ENCODE measurements around the gene ILF3.

Gene ILF3

DNA sequence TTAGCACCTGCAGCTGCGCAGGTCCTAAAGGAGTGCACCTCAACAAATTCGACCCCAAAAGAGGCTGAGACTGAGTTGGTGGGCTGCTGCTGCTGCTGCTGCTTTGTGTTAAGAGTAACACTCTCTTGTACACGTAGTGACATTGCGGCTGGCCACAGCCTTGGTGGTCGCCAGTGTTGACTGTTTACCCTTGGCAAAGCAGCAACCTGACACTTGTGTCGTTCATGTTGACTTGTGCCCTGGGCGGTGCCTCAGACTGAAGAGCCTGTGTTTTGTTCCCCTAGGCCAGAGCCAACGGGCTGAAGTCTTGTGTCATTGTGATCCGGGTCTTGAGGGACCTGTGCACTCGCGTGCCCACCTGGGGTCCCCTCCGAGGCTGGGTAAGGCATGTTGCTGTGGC is 24.7 kb downstream of the ILF3 start:
- DNase-seq, result no peak

- no peak for DNase-seq
Measured at GRCh38 chr19:10679743-10680142, 25.6 kb downstream of the ILF3 start.

GRCh38 chr19:10680545-10681135 is 26.5 kb downstream of the ILF3 start:
- no peak for DNase-seq

DNA sequence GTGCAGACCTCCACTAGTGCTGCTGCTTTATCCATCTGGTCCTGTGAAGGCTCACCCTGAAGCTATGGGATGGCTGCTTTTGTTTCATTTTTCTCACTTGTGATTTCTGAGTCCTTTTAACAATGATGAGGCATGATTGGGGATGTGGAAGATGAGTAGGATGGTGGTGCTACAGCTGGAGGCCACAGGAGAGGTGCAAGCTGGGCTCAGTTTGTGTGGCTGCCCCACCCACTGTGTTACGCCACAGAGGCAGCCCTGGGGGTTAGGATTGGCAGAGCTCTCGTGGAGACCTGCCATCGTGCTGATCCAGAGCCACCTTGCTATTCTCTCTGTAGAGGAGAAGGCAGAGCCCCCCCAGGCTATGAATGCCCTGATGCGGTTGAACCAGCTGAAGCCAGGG is 27.5 kb downstream of the ILF3 start:
- no peak for DNase-seq

DNA sequence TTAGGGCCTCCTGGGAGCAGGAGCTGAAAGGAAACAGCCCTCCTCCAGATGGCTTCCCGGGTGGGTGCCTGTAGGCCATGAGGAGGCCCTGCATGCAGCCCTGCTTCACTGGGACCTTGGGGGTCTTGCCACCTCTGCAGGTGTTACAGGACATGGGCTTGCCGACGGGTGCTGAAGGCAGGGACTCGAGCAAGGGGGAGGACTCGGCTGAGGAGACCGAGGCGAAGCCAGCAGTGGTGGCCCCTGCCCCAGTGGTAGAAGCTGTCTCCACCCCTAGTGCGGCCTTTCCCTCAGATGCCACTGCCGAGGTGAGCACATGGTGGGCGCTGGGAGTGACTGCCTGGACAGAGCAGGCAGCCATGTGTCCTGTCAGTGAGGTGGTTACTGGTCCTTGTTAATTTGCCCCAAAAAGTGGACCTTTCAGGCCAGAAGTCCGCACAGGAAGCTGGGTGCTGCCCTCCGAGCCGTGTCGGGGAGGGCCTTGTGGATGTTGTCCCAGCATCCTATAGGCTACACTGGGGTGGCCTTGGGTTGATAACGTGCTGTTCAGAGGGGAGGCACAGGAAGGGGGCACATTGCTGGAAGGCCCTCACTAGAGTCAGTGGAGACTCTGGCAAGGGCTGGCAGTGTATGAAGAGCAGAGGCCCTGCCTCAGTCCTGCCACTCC is 28.4 kb downstream of the ILF3 start:
- no peak for DNase-seq

GRCh38 chr19:10683064-10683426 is 28.9 kb downstream of the ILF3 start:
- no peak for DNase-seq

GRCh38 chr19:10683582-10683981 is 29.4 kb downstream of the ILF3 start:
- no peak for DNase-seq

DNA sequence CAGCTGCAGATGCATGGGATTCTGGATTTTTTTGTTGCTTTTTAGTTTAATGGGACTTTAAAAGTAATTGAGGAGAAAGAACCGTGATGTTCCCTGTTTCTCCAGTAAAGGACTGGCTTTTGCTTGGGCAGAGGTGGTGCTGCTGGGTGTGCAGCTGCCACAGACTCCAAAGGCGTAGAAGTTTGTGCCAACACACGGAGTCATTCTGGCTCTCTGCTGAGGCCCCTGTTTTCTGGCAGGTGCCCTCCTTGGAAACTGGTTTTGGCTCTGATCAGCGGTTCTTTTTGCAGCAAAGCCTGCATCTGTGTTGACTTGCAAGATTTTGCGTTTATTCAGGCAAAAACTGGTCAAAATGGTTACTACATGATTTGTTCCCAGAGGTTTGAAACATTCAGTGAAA is 31.1 kb downstream of the ILF3 start:
- DNase-seq, result no peak

GRCh38 chr19:10686193-10686592 is 32.0 kb downstream of the ILF3 start:
- no peak for DNase-seq

GRCh38 chr19:10686661-10687517 is 32.7 kb downstream of the ILF3 start:
- DNase-seq, result no peak

GRCh38 chr19:10687518-10688288 is 33.6 kb downstream of the ILF3 start:
- no peak for DNase-seq

GRCh38 chr19:10688545-10689280 is 34.6 kb downstream of the ILF3 start:
- DNase-seq, result no peak

DNA sequence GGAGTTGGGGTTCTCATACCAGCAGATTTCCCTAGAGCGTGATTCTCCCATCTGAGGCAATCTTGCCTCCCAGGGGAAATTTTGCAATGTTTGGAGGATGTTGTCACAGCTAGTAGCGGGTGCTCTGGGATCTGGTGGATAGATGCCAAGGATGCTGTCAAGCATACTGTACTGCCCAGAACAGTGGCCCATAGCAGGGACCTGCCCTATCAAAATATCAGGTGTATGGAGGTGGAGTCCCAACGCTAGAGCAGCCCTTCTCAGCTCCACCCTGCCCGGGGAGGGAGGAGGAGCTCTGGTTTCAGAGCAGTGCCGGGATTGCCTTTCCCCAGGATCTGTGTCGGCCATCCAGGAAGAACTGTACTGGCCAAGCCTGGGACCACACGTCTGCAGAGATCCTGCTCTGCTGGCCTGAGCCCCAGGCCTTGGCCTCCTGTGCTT is 36.2 kb downstream of the ILF3 start:
- no peak for DNase-seq

DNA sequence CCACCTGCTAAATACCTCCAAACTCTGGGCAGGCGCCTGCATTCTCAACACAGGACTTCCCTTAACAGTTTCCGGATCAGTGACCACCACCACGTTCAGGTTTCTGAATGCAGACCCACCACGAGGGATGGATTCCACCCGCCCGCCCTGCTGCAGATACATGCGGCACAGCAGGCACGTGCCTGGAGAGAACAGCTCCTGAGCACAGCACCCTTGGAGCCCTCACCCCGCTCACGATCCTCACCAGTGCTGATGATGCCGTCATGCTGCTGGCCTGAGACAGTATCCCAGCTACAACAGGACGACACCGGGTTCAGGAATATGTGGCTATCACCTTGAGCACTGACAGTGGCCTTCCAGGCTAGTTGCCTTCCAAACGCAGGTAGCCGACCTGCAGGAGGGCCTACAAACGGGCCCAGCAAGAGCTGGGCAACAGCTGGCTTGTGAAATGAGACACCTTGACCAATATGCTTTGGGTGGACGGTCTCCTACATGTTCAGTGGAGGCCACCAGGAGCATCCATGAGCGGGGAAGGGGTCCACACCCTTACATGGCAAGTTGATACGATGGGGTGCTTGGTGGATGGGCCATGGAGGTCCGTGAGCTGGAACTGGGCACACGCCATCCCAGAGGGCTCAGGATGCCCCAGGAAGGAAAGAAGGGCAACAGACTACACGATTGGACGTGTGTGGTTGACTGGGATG is 37.2 kb downstream of the ILF3 start:
- no peak for DNase-seq

DNA sequence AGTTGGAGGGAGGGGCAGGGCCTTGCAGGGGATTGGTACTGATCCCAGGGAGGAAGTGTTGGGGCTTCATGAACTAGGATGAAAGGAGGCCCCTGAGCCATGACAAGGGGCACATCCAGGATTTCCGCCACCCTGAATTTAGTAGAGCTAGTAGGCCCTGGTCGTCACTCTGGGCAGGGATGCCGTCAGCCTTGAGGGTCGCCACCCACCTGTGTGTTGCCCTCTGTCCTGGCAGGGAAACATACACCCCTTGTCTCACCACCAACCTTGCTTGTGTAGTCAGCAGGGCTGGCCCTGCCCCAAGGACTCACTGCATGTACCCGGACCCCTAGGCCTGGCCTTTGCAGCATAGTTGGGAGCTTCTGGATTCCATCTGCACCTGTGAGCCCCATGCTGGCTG is 37.7 kb downstream of the ILF3 start:
- no peak for DNase-seq

GRCh38 chr19:10692673-10693264 is 38.6 kb downstream of the ILF3 start:
- no peak for DNase-seq

DNA sequence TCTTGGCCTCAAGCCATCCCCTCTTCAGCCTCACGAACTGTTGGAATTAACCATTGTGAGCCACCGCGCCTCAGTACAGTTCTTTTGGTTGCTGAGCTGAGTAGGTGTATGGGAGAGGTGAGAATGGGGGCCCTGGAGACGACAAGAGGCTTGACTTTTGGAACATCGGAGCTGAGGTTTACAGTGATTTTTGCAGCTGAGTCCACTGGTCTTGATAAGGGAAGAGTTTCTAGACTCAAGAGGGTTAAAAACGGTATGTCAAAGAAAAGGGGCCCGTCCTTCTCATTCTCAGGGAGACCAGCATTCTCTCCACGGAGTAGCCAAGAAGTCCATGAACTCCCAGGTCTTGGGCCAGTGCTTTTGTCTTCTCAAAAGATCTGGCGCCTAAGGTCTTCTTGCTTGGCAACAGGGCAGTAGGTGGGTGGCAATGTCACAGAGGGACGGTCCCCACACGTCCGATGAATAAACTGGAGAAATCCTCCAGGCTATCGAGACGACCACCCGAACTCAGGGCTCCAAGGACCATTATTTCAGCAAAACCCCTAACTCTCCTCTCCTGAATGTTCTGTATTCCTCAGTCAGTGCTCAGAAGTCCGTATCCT is 40.7 kb downstream of the ILF3 start:
- no peak for DNase-seq

DNA sequence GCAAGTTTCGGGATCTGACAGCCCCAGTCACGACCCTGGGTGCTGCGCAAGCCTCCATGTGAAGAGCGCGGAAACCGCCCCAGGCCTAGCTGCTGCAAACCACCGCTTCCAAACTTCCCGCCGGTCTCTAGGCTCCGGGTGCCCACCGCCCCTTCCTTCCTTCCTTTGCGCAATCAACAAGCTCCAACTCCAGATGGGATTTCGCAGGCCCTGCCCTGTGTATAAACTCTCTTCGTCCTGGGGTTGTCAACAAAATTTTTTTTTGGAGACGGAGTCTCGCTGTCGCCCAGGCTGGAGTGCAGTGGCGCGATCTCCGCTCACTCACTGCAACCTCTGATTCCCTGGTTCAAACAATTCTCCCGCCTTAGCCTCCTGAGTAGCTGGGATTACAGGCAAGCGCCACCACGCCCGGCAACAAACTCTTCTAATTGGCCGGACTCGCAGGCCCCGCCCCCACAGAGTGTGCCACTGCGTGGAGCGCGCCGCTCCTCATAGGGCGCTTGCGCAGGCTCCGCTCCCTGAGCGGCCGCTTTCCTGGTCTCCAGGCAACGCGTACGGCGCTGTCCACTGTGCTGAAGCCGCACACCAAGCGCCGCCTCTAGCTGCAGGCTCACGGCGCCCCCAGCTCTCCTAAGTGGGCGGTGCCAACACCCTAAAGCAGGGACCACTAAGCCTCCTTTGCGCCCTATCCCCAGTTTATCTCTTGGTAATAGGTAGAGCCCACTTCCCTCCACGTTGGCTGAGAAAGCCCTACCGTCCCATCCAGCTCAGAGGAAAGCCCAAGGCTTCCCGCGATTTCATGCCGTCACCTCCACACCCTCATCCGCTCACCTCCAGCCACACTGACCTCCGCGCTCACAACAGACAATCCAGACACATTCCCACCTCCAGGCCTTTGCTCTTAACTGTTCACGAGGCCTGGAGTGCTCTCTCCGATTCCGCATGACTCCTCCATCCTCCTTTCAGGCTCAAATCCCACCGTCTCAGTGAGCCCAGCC is 41.6 kb downstream of the ILF3 start:
- DNase-seq, result peak; percentile 88

- DNase-seq, result peak; percentile 43
Measured at GRCh38 chr19:10699650-10700335, 45.6 kb downstream of the ILF3 start.

Measured in NCI-H1694 treated with DMSO at 0.1 percent for 48 hours (cell line).